Activated CD4-positive, CD25-positive, alpha-beta regulatory T cell treated with anti-CD3 and anti-CD28 coated beads, Interleukin-2, amount 50 U/mL, for 16 hours (primary cell): ENCODE measurements around the gene GP1BA.
"Not testable (repeated sequence)": the region's sequence is repeated elsewhere in the genome, so short reads cannot be mapped to it uniquely, and the experiment has no call there.

Source experiments
- DNase-seq: peaks from one replicate; pipeline ENCODE4 v3.0.0-alpha.2; 2020; ENCODE audit warnings: low read depth, low spot score

GP1BA gene

GRCh38 chr17:4901108-4901647 lies 30.9 kb upstream of the GP1BA start:
- no peak for DNase-seq

- no peak for DNase-seq
Measured at GRCh38 chr17:4901648-4902344, 30.3 kb upstream of the GP1BA start.

- no peak for DNase-seq
Measured at GRCh38 chr17:4902540-4902939, 29.5 kb upstream of the GP1BA start.

- DNase-seq: peak; percentile 56
Measured at GRCh38 chr17:4903051-4903818, 28.8 kb upstream of the GP1BA start, which contains the start of gene CHRNE. Gene CHRNE, minus strand, starts transcription at chr17:4903098. Its CDS starts 35 bp downstream, at chr17:4903063.

GRCh38 chr17:4906642-4907041 lies 25.4 kb upstream of the GP1BA start:
- not testable (repeated sequence) for DNase-seq

- DNase-seq: no peak
Measured at GRCh38 chr17:4908301-4908700, 23.8 kb upstream of the GP1BA start.

GRCh38 chr17:4908711-4909496 lies 23.2 kb upstream of the GP1BA start:
- peak; percentile 34 for DNase-seq

GRCh38 chr17:4913994-4914393 lies 18.1 kb upstream of the GP1BA start:
- no peak for DNase-seq

GRCh38 chr17:4914551-4914950 lies 17.5 kb upstream of the GP1BA start:
- DNase-seq: not testable (repeated sequence)

GRCh38 chr17:4919511-4920047 lies 12.5 kb upstream of the GP1BA start:
- no peak for DNase-seq

GRCh38 chr17:4920351-4921048 lies 11.6 kb upstream of the GP1BA start:
- DNase-seq: no peak

GRCh38 chr17:4921320-4921719 lies 10.8 kb upstream of the GP1BA start:
- no peak for DNase-seq

GRCh38 chr17:4926577-4927335 lies 5.3 kb upstream of the GP1BA start:
- DNase-seq: not testable (repeated sequence)

- no peak for DNase-seq
Measured at GRCh38 chr17:4928881-4929280, 3.2 kb upstream of the GP1BA start.

- no peak for DNase-seq
Measured at GRCh38 chr17:4932756-4933155, 679 bp downstream of the GP1BA start.

GRCh38 chr17:4933646-4934045 lies 1.6 kb downstream of the GP1BA start:
- no peak for DNase-seq

GRCh38 chr17:4934173-4934979 lies 2.3 kb downstream of the GP1BA start:
- no peak for DNase-seq

GRCh38 chr17:4935650-4936049 lies 3.6 kb downstream of the GP1BA start:
- no peak for DNase-seq

- DNase-seq: no peak
Measured at GRCh38 chr17:4936436-4936835, 4.4 kb downstream of the GP1BA start.
